OCI-LY1 (cell line): Measurements from ENCODE around the gene RAB36.

Experiments
- CTCF ChIP-seq: fragments of 200-600 bp; sonication (generic), shearing (Covaris generic); IDR thresholded peaks from 2 replicates; pipeline ENCODE4 v1.5.1; 2017; ENCODE audit warnings: mild to moderate bottlenecking, antibody characterized with exemption, low read length, moderate library complexity, mixed read lengths
- EZH2 ChIP-seq: fragments of 200-600 bp; sonication (generic), shearing (Covaris generic); IDR thresholded peaks from 2 replicates; pipeline ENCODE4 v1.8.0; 2017; ENCODE audit warnings: borderline replicate concordance, mixed run types, mild to moderate bottlenecking, antibody characterized with exemption, low read length, moderate library complexity, mixed read lengths

GRCh38 chr22:23105919-23106318, 39.4 kb upstream of the RAB36 start:
- TF ChIP-seq CTCF, result no peak
- TF ChIP-seq EZH2, result no peak
